GM19372 (cell line): ENCODE data around the gene CARM1.
"Not testable (repeated sequence)": the region's sequence is repeated elsewhere in the genome, so short reads cannot be mapped to it uniquely, and the experiment has no call there.

Experiments used
- ATAC-seq: cut with Tn5 transposase; IDR thresholded peaks from one replicate; pipeline ENCODE4 v1.9.1; 2021; ENCODE audit warnings: mild to moderate bottlenecking, low read depth, moderate library complexity; ENCODE audit not compliant: unreplicated experiment

CARM1 gene

DNA sequence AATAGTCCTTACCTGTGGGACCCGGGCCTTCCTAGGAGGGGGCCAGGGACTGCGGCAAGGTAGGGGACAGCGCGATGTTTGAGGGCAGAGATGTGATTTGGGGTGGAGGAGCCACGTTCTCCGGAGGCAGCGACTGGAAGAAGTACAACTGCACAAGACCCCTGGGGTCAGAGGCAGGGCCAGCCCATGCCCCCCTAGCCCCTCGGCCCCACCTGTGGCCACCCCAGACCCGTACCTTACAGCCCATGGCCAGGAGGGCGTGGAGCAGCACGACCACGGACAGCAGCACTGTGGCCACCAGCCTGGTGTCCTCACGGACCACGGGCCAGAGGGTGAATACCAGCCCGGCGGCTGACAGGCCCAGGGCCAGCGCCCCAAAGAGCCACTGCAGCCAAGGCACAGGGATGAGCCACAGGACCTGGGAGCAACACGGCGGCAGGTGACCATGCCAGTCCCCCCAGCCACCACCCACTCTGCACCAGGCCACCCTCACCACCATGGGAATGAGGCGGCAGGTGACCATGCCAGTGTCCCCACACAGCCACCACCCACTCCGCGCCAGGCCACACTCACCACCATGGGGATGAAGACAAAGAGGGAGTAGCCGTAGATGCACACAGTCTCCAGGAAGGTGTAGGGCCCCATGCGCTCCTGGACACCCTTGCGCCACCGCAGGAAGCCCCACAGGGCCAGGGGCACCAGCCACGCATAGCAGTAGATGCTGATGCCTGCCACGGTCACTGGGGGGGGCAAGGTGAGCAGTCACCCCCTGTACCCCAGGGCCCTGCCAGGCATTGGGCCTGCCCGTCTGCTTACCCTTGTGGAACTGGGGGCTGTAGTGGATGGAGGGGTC, 52.1 kb downstream of the CARM1 start:
- ATAC-seq: no peak

- no peak for ATAC-seq
Observed at GRCh38 chr19:10924597-10924996, 53.2 kb downstream of the CARM1 start.

GRCh38 chr19:10927730-10928562, 56.6 kb downstream of the CARM1 start:
- ATAC-seq: peak; percentile 3

- ATAC-seq: peak; percentile 89
Observed at GRCh38 chr19:10928563-10929401, 57.4 kb downstream of the CARM1 start, which contains the start of the genes TIMM29 and YIPF2. TSS of gene TIMM29 (plus strand) at chr19:10928811. CDS start at chr19:10928823, 12 bp downstream. TSS of gene YIPF2 (minus strand) at chr19:10928639. CDS start at chr19:10928410, 229 bp downstream.

DNA sequence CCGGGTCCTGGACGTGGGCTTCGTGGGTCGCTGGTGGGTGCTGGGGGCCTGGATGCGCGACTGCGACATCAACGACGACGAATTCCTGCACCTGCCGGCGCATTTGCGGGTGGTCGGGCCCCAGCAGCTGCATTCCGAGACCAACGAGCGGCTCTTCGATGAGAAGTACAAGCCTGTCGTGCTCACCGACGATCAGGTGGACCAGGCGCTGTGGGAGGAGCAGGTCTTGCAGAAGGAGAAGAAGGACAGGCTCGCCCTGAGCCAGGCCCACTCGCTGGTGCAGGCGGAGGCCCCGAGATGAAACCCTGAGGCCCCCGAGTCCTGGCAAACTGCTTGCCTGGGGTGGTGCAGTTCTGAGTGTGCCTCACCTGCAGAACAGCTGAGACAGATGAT, 58.0 kb downstream of the CARM1 start:
- ATAC-seq: no peak

DNA sequence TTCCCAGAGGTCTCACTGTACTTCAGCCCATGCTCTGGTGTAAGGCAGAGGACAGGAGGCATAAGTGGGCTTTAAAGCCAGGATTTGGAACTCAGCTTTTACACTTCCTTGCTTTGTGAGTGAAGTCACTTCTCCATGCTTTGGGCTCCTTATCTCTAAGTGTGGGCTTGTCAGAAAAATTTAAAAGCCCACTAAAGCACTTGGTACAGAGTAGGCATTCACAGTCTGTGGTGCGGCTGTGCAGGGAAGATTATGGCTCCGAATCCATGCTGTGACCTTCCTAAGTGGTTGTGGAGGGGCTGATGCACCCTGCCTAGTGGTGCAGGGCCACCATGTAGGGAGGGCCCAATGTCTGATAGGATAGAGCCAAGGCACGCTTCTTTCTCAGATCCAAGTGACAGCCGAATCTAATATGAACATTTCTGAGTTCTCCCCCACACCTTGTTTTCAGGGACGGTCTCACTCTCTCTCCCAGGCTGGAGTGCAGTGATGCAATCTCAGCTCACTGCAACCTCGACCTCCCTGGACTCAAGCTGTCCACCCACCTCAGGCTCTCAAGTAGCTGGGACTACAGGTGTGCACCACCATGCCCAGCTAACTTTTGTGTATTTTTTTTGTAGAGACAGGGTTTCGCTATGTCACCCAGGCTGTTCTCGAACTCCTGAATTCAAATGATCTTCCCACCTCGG, 64.2 kb downstream of the CARM1 start:
- no peak for ATAC-seq

DNA sequence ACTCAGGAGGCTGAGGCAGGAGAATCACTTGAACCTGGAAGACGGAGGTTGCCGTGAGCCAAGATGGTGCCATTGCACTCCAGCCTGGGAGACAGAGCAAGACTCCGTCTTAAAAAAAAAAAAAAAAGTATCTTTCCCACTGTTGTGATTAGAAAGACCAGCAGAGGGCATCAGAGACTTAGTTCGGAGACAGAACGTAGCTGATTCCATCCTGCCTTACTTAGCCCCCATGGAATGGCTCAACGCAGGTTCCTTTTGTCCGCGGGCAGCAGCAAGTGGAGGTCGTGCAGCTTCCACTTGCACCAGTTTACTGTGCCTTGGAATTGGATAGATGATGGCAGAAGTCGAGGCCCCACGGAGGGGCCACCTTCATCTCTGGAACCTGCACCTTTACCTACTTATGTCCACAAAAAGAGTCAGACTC, 65.3 kb downstream of the CARM1 start:
- no peak for ATAC-seq

GRCh38 chr19:10941649-10942048, 70.3 kb downstream of the CARM1 start:
- not testable (repeated sequence) for ATAC-seq

GRCh38 chr19:10943412-10943811, 72.1 kb downstream of the CARM1 start:
- not testable (repeated sequence) for ATAC-seq

DNA sequence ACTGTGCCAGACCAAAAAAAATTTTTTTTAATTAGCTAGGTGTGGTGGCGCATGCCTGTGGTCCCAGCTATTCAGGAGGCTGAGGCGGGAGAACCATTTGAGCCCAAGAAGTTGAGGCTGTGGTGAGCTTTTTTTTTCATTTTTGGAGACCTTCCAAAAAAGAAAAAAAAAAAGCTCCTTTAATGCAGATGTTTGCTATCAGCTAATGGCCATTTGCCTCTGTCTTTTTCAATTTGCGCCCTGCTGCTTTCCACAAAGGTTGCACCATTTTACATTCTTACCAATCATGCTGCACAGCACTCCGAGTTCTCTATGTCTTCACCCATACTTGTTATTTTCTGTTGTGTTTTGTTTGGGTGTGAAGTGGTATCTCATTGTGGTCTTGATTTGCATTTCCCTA, 73.9 kb downstream of the CARM1 start:
- ATAC-seq: no peak

DNA sequence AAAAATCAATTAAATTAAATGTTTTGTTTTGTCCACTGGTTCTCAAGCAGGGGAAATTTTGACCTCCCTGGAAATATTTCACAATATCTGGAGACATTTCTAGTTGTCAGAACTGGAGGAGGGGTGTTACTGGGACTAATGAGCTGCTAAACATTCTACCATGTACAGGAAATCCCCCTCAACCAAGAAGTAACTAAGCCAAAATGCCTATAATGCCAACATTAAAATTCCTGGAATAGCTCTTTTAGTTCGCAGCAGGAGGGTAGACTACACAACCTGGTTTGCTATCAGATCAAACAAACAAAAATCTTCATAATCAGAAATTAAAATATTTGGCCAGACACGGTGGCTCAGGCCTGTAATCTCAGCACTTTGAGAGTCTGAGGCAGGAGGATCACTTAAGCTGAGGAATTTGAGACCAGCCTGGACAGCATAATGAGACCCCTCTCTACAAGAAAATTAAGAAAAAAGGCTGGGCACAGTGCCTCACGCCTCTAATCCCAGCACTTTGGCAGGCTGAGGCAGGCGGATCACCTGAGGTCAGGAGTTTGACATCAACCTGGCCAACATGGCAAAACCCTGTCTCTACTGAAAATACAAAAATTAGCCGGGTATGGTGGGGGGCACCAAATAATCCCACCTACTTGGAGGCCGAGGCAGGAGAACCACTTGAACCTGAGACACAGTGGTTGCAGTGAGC, 75.8 kb downstream of the CARM1 start:
- no peak for ATAC-seq

DNA sequence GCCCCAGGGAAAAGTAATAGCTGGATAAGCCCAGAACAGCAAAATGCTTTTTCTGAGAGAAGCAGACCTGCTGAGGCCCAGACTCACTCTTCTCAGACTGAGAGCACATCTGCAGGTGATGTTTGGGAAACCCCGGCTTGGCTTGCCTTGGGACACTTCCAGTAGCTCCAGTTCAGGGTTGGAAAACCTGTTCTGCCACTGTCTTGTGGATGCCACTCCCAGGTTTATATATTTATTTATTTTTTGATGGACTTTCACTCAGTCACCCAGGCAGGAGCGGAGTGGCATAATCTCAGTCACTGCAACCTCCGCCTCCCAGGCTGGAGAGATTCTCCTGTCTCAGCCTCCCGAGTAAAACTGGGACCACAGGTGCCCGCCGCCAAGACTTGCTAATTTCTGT, 81.5 kb downstream of the CARM1 start:
- ATAC-seq: no peak

DNA sequence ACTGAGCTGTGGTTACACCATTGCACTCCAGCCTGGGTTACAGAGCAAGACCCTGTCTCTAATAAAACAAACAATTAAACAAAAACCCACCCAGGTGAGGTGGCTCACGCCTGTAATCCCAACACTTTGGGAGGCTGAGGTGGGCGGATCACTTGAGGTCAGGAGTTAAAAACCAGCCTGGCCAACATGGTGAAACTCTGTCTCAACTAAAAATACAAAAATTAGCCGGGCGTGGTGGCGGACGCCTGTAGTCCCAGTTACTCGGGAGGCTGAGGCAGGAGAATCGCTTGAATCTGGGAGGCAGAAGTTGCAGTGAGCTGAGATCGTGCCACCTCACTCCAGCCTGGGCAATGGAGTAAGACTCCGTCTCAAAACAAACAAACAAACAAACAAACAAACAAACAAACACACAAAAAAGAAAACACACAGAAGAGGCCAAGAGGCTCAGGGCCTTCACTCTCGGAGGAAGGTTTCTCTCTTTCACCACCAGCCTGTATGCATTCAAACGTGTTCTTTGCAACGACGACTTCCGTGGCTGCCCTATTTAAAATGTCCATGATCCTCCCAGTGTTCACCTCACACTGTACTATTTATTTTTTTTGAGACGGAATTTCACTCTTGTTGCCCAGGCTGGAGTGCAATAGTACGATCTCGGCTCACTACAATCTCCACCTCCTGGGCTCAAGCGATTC, 88.1 kb downstream of the CARM1 start:
- ATAC-seq: not testable (repeated sequence)

GRCh38 chr19:10960314-10961072, 89.1 kb downstream of the CARM1 start, which contains the start of gene SMARCA4:
TSS of gene SMARCA4 (plus strand) at chr19:10961030. CDS start at chr19:10984152, 23,122 bp downstream.
- peak; percentile 89 for ATAC-seq

GRCh38 chr19:10961073-10961860, 89.9 kb downstream of the CARM1 start:
- ATAC-seq: peak; percentile 25

- no peak for ATAC-seq
Observed at GRCh38 chr19:10962863-10963262, 91.5 kb downstream of the CARM1 start.

DNA sequence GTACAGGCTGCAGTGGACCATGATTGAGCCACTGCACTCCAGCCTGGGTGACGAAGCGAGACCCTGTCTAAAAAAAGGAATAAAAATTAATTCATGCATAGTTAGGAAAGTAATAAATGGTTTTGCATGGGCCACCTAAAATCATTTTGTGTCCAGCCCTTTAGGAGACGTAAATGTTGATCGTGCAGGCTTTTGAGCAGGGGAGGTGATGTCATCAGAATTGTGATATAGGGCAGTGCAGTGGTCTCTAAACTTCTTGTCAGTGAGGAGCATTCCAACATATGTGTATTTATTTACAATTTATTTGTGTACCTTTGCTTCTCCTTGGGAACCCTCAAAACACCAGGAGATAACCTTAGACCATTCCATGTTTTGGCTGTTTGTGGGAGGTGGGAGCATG, 92.5 kb downstream of the CARM1 start:
- ATAC-seq: no peak
